Lower leg skin (tissue), 3 donors: ENCODE measurements around the gene GFOD2.
A peak's percentile ranks its signal among the peaks of the same experiment; 100 is the strongest.

Source experiments
- CTCF ChIP-seq, 3 donors: fragments of 450-650 bp; IDR thresholded peaks; one replicate each; pipeline ENCODE4 v1.5.1; 2016; ENCODE audit warnings: antibody characterized with exemption in 3 of 3, mild to moderate bottlenecking in 3 of 3, moderate library complexity in 2 of 3
- POLR2A ChIP-seq, 2 donors: fragments of 450-650 bp; IDR thresholded peaks; one replicate each; pipeline ENCODE4 v1.6.1; 2016 to 2017; ENCODE audit warnings: antibody characterized with exemption in 2 of 2, mild to moderate bottlenecking in 1 of 2, moderate library complexity in 1 of 2

GRCh38 chr16:67719048-67719777 lies at the start of gene GFOD2:
- TF ChIP-seq POLR2A (IDR thresholded peaks at IDR 0.05) (peak in 1 of 2 donors; percentile 52), CTCF (IDR thresholded peaks at IDR 0.05) (peak in 1 of 3 donors; percentile 17)
